Measurements from ENCODE around the gene PHYHD1. TPM values are rescaled to one million over a fixed set of nuclear protein-coding genes. Genes with fewer than 3 reads are reported as not detected.

Gene PHYHD1
- total RNA-seq, 1 experiment from 2014 or later: 0.32 TPM

DNA sequence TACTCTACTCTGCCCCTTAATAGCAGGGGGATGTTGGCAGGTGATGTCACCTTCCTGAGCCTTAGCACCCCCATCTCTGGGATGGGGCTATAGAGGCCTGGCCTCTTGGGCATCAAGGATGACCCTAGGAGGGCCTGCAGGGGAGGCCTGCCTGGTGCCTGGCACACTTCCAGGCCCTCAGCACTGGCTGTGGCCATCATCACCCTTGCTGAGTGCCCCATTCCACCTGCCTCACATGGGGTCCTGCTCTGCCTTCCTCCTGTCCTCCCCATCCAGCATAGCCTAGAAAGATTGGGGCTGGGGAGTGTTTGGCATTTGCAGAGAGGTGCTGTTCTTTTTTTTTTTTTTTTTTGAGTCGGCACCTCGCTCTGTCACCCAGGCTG is 17.7 kb upstream of the PHYHD1 start:
- BruUV-seq (replicated peaks): no TSS peak
- CTCF ChIA-PET: no interaction called here
- Histone ChIP-seq H3K36me3 (ENCODE audit: control insufficient read depth in 1 of 2, insufficient read depth in 2 of 2, low read length in 2 of 2) (peaks cover 2 to 7% of the 10 kb centered on the region in 2 experiments; a peak in 2 of 4 replicates), H4K20me1 (ENCODE audit: insufficient read depth) (no peaks in the 10 kb centered on the region), H3K9ac (ENCODE audit: low read length) (no peak overlapping the region), H3K79me2 (ENCODE audit: insufficient read depth, low read length) (peaks cover 4% of the 10 kb centered on the region; the same call in 1 of the 2 replicates), H2AFZ (ENCODE audit: low read depth, low read length, poor library complexity, severe bottlenecking) (no peak overlapping the region), H3K4me1 (ENCODE audit: control insufficient read depth in 1 of 2, insufficient read depth in 2 of 2, low read length in 2 of 2) (peaks cover 16 to 33% of the 10 kb centered on the region in 2 experiments), H3K27me3 (ENCODE audit: insufficient read depth, low read length) (no peaks in the 10 kb centered on the region), H3K4me3 (replicated peaks in 1 of 2; ENCODE audit: low read depth in 1 of 2, low read length in 2 of 2) (no peak overlapping the region), H3K9me3 (ENCODE audit: control insufficient read depth in 1 of 2, insufficient read depth in 1 of 2, low read depth in 1 of 2, low read length in 2 of 2) (no peaks in the 10 kb centered on the region), H3K27ac (ENCODE audit: low read depth, low read length) (no peak overlapping the region), H3K4me2 (ENCODE audit: low read length) (peak overlapping the region; percentile 32), H3K9me2 (ENCODE audit: insufficient read depth) (no peaks in the 10 kb centered on the region)
- TF ChIP-seq TCF7L2 (IDR thresholded peaks at IDR 0.05; ENCODE audit: borderline replicate concordance, extremely low read depth, insufficient read depth, insufficient read length) (no peak), CEBPB (IDR thresholded peaks at IDR 0.05; ENCODE audit: low read depth) (no peak), SP1 (IDR thresholded peaks at IDR 0.05; ENCODE audit: low read depth) (no peak), JUND (IDR thresholded peaks at IDR 0.05) (no peak), EZH2phosphoT487 (IDR thresholded peaks at IDR 0.05; ENCODE audit: borderline replicate concordance) (no peak), POLR2AphosphoS5 (IDR thresholded peaks at IDR 0.05; ENCODE audit: low read depth, low read length) (no peak)
- TF ChIP-seq, protein P1, sequence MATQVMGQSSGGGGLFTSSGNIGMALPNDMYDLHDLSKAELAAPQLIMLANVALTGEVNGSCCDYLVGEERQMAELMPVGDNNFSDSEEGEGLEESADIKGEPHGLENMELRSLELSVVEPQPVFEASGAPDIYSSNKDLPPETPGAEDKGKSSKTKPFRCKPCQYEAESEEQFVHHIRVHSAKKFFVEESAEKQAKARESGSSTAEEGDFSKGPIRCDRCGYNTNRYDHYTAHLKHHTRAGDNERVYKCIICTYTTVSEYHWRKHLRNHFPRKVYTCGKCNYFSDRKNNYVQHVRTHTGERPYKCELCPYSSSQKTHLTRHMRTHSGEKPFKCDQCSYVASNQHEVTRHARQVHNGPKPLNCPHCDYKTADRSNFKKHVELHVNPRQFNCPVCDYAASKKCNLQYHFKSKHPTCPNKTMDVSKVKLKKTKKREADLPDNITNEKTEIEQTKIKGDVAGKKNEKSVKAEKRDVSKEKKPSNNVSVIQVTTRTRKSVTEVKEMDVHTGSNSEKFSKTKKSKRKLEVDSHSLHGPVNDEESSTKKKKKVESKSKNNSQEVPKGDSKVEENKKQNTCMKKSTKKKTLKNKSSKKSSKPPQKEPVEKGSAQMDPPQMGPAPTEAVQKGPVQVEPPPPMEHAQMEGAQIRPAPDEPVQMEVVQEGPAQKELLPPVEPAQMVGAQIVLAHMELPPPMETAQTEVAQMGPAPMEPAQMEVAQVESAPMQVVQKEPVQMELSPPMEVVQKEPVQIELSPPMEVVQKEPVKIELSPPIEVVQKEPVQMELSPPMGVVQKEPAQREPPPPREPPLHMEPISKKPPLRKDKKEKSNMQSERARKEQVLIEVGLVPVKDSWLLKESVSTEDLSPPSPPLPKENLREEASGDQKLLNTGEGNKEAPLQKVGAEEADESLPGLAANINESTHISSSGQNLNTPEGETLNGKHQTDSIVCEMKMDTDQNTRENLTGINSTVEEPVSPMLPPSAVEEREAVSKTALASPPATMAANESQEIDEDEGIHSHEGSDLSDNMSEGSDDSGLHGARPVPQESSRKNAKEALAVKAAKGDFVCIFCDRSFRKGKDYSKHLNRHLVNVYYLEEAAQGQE (IDR thresholded peaks at IDR 0.05; ENCODE audit: low read depth): no peak
- intact Hi-C loops (cut with micrococcal nuclease): no loop called here
- DNase-seq (ENCODE audit: low read depth, low spot score) (no peak), ATAC-seq (no peak)
- POLR2A ChIA-PET: no interaction called here
- RAD21 ChIA-PET (ENCODE audit: low non-redundant PET in 1 of 2, low total read pairs in 2 of 2, uncharacterized antibody in 2 of 2, unreplicated experiment in 2 of 2): no interaction called here

Measured in HCT116 (cell line).